Hepatocyte (in vitro differentiated cells): Measurements from ENCODE around the gene LRCH1. TPM values are rescaled to one million over a fixed set of nuclear protein-coding genes. Genes with fewer than 3 reads are reported as not detected.

ENCODE experiments used
- DNase-seq: peaks from one replicate; pipeline ENCODE4 v3.0.0-alpha.2; 2016; ENCODE audit warnings: low spot score
- H2AFZ ChIP-seq: fragments of 200-600 bp; sonication (generic); 2 replicates; pipeline ENCODE4 v1.6.0; 2016; ENCODE audit warnings: antibody characterized with exemption, mild to moderate bottlenecking
- H3K27ac ChIP-seq: fragments of 200-600 bp; sonication (generic); 2 replicates; pipeline ENCODE4 v1.5.1; 2016; ENCODE audit warnings: mild to moderate bottlenecking
- H3K27me3 ChIP-seq: fragments of 200-600 bp; sonication (generic); 2 replicates; pipeline ENCODE4 v1.6.1; 2016
- H3K36me3 ChIP-seq: fragments of 200-600 bp; sonication (generic); replicated peaks from 2 replicates; pipeline ENCODE4 v1.5.1; 2016; ENCODE audit warnings: low read depth; ENCODE audit not compliant: insufficient read depth
- H3K4me1 ChIP-seq: fragments of 200-600 bp; sonication (generic); 2 replicates; pipeline ENCODE4 v1.5.1; 2016; ENCODE audit warnings: mild to moderate bottlenecking, moderate library complexity; ENCODE audit not compliant: insufficient read depth
- H3K4me2 ChIP-seq: fragments of 200-600 bp; sonication (generic); 2 replicates; pipeline ENCODE4 v1.6.0; 2016
- H3K4me3 ChIP-seq: fragments of 200-600 bp; sonication (generic); 2 replicates; pipeline ENCODE4 v1.5.1; 2016; ENCODE audit warnings: mild to moderate bottlenecking
- H3K79me2 ChIP-seq: fragments of 200-600 bp; sonication (generic); 2 replicates; pipeline ENCODE4 v1.6.0; 2017; ENCODE audit warnings: mild to moderate bottlenecking
- H3K9me2 ChIP-seq: fragments of 200-600 bp; sonication (generic); replicated peaks from 2 replicates; pipeline ENCODE4 v1.6.0; 2017; ENCODE audit warnings: mild to moderate bottlenecking; ENCODE audit not compliant: insufficient read depth
- H3K9me3 ChIP-seq: fragments of 200-600 bp; sonication (generic); 2 replicates; pipeline ENCODE4 v1.5.1; 2016; ENCODE audit warnings: low read depth, mild to moderate bottlenecking
- H4K20me1 ChIP-seq: fragments of 200-600 bp; sonication (generic); 2 replicates; pipeline ENCODE4 v1.6.0; 2016; ENCODE audit warnings: mild to moderate bottlenecking; ENCODE audit not compliant: insufficient read depth, poor library complexity, severe bottlenecking
- EZH2 ChIP-seq: fragments of 200-600 bp; sonication (generic); IDR thresholded peaks from 2 replicates; pipeline ENCODE4 v1.6.1; 2016; ENCODE audit warnings: antibody characterized with exemption, mild to moderate bottlenecking, borderline replicate concordance
- EZH2phosphoT487 ChIP-seq: fragments of 200-600 bp; sonication (generic); IDR thresholded peaks from one replicate; pipeline ENCODE4 v1.6.1; 2018; ENCODE audit warnings: antibody characterized with exemption, mild to moderate bottlenecking, low read depth, moderate library complexity; ENCODE audit not compliant: unreplicated experiment, severe bottlenecking
- whole genome bisulfite sequencing: methylation state at CpG from one replicate; pipeline ENCODE4 v1.1.6; 2016; ENCODE audit warnings: low lambda C conversion rate; ENCODE audit errors: missing lambda C conversion rate; 5-methylcytosine and 5-hydroxymethylcytosine counted together
- polyA plus RNA-seq: library from polyadenylated mRNA; unstranded; fragments of >200 nt; fragmentation: Nextera tagmentation; extraction: Ambion mirVana; gene quantifications from 2 replicates; pipeline ENCODE4 v1.2.1, GENCODE V29; 2016
- total RNA-seq: library from RNA; depleted of rRNA; stranded (reverse); fragments of >200 nt; gene quantifications from 2 replicates; pipeline ENCODE4 v1.2.3, GENCODE V29; 2014
- TF ChIP-seq, protein P1 (sequence below): fragments of 200-600 bp; sonication (generic); IDR thresholded peaks from 2 replicates; pipeline ENCODE4 v1.5.1; 2016; ENCODE audit warnings: antibody characterized with exemption, mild to moderate bottlenecking; ENCODE audit not compliant: poor library complexity

Gene LRCH1
- total and polyA plus RNA-seq, 2 experiments from 2014 or later, result 5.7 to 14.1 TPM

DNA sequence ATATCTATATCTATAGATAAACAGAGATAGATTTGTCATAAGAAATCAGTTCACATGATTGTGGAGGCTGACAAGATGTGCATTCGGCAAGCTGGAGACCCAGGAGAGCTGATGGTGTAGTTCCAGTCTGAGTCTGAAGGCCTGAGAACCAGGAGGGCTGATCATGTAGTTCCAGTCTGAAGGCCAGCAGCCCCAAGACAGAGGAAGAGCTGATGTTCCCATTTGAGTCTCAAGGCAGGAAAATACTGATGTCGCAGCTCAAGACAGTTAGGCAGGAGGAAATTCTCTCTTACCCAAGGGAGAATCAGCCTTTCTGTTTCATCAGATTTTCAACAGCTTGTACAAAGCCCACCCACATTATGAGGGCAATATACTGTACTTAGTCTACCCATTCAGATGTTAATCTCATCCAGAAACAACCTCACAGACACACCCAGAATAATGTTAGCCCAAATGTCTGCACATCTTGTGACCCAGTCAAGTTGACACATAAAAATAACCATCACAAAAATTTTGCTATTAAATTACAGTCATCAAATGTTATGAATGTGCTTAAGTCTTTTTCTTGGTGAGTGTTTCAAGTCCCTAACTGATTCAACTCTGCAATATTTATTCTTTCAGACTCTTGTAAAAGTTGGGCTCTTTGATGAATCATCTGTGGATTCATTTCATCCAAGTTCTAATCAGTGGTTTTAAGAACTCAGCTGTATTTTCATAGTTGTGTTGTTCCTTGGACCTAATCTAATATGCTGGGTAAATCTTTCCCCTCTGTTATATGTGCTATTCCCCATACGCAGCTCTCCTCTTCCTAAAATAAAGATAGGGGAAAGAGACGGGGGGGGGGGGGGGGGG is 22.7 kb upstream of the LRCH1 start:
- TF ChIP-seq, protein P1, sequence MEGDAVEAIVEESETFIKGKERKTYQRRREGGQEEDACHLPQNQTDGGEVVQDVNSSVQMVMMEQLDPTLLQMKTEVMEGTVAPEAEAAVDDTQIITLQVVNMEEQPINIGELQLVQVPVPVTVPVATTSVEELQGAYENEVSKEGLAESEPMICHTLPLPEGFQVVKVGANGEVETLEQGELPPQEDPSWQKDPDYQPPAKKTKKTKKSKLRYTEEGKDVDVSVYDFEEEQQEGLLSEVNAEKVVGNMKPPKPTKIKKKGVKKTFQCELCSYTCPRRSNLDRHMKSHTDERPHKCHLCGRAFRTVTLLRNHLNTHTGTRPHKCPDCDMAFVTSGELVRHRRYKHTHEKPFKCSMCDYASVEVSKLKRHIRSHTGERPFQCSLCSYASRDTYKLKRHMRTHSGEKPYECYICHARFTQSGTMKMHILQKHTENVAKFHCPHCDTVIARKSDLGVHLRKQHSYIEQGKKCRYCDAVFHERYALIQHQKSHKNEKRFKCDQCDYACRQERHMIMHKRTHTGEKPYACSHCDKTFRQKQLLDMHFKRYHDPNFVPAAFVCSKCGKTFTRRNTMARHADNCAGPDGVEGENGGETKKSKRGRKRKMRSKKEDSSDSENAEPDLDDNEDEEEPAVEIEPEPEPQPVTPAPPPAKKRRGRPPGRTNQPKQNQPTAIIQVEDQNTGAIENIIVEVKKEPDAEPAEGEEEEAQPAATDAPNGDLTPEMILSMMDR, result no peak
- no peak for TF ChIP-seq EZH2phosphoT487
- TF ChIP-seq EZH2, result no peak
- no peak overlapping the region for H2AFZ ChIP-seq
- no peaks in the 10 kb centered on the region for H3K9me3 ChIP-seq
- no peaks in the 10 kb centered on the region for H4K20me1 ChIP-seq
- DNase-seq, result no peak
- no peak overlapping the region for H3K4me2 ChIP-seq
- H3K4me1 ChIP-seq, result peaks cover 4% of the 10 kb centered on the region
- WGBS, result 49% methylated on average over 4 of the region's 4 CpGs
- peak overlapping the region; percentile 46 for H3K27ac ChIP-seq
- H3K27me3 ChIP-seq, result no peaks in the 10 kb centered on the region
- no peaks in the 10 kb centered on the region for H3K79me2 ChIP-seq
- no peaks in the 10 kb centered on the region for H3K9me2 ChIP-seq
- no peaks in the 10 kb centered on the region for H3K36me3 ChIP-seq
- H3K4me3 ChIP-seq, result no peak overlapping the region

GRCh38 chr13:46531953-46532352 is 21.0 kb upstream of the LRCH1 start:
- Histone ChIP-seq H3K27me3 (no peaks in the 10 kb centered on the region), H4K20me1 (no peaks in the 10 kb centered on the region), H3K9me2 (no peaks in the 10 kb centered on the region), H3K27ac (no peak overlapping the region), H3K9me3 (no peaks in the 10 kb centered on the region), H2AFZ (no peak overlapping the region), H3K4me1 (peaks cover 4% of the 10 kb centered on the region), H3K4me2 (no peak overlapping the region), H3K36me3 (no peaks in the 10 kb centered on the region), H3K79me2 (no peaks in the 10 kb centered on the region), H3K4me3 (no peak overlapping the region)
- TF ChIP-seq EZH2phosphoT487, result no peak
- no peak for TF ChIP-seq EZH2
- TF ChIP-seq, protein P1, result no peak
- DNase-seq, result no peak
- WGBS, result 80% methylated on average over 3 of the region's 3 CpGs

GRCh38 chr13:46535002-46535401 is 18.0 kb upstream of the LRCH1 start:
- no peak overlapping the region for H3K27ac ChIP-seq
- H2AFZ ChIP-seq, result no peak overlapping the region
- H3K9me2 ChIP-seq, result no peaks in the 10 kb centered on the region
- 99% methylated on average over 4 of the region's 4 CpGs for WGBS
- no peak for DNase-seq
- H3K4me2 ChIP-seq, result no peak overlapping the region
- TF ChIP-seq, protein P1, result no peak
- no peak for TF ChIP-seq EZH2
- H3K4me1 ChIP-seq, result peaks cover 4% of the 10 kb centered on the region
- H3K79me2 ChIP-seq, result no peaks in the 10 kb centered on the region
- H3K9me3 ChIP-seq, result no peaks in the 10 kb centered on the region
- H3K36me3 ChIP-seq, result no peaks in the 10 kb centered on the region
- no peak overlapping the region for H3K4me3 ChIP-seq
- H4K20me1 ChIP-seq, result no peaks in the 10 kb centered on the region
- H3K27me3 ChIP-seq, result no peaks in the 10 kb centered on the region
